ENCODE data around the gene ENTPD3. TPM values are rescaled to one million over a fixed set of nuclear protein-coding genes. Genes with fewer than 3 reads are reported as not detected.

Gene ENTPD3
- total and polyA plus RNA-seq, 2 of the 8 experiments (the other 6 are each of a cell fraction or from before 2014, with no cell fraction given): 0.60 to 1.0 TPM

GRCh38 chr3:40456940-40457823 lies 70.2 kb downstream of the ENTPD3 start, which contains the start of gene RPL14 (continued):
- TF ChIP-seq CTCF (IDR thresholded peaks at IDR 0.05; ENCODE audit: control extremely low read depth in 1 of 3, insufficient read depth in 1 of 3, low read depth in 1 of 3, low read length in 3 of 3) (no peak), ZNF274 (IDR thresholded peaks at IDR 0.05; ENCODE audit: borderline replicate concordance, extremely low read depth, low read length) (no peak), YY1 (IDR thresholded peaks at IDR 0.05; ENCODE audit: low read depth, low read length) (peak; percentile 97), KDM4A (IDR thresholded peaks at IDR 0.05; ENCODE audit: low read depth, low read length, severe bottlenecking) (peak; percentile 44), SIN3A (conservative IDR thresholded peaks at IDR 0.05 in 1 of 2, IDR thresholded peaks at IDR 0.05 in 1 of 2; ENCODE audit: low read depth in 1 of 2, low read length in 2 of 2) (peak in 1 of 2 experiments; percentile 69; a peak in 1 of 4 replicates)
- TF ChIP-seq, protein P1, sequence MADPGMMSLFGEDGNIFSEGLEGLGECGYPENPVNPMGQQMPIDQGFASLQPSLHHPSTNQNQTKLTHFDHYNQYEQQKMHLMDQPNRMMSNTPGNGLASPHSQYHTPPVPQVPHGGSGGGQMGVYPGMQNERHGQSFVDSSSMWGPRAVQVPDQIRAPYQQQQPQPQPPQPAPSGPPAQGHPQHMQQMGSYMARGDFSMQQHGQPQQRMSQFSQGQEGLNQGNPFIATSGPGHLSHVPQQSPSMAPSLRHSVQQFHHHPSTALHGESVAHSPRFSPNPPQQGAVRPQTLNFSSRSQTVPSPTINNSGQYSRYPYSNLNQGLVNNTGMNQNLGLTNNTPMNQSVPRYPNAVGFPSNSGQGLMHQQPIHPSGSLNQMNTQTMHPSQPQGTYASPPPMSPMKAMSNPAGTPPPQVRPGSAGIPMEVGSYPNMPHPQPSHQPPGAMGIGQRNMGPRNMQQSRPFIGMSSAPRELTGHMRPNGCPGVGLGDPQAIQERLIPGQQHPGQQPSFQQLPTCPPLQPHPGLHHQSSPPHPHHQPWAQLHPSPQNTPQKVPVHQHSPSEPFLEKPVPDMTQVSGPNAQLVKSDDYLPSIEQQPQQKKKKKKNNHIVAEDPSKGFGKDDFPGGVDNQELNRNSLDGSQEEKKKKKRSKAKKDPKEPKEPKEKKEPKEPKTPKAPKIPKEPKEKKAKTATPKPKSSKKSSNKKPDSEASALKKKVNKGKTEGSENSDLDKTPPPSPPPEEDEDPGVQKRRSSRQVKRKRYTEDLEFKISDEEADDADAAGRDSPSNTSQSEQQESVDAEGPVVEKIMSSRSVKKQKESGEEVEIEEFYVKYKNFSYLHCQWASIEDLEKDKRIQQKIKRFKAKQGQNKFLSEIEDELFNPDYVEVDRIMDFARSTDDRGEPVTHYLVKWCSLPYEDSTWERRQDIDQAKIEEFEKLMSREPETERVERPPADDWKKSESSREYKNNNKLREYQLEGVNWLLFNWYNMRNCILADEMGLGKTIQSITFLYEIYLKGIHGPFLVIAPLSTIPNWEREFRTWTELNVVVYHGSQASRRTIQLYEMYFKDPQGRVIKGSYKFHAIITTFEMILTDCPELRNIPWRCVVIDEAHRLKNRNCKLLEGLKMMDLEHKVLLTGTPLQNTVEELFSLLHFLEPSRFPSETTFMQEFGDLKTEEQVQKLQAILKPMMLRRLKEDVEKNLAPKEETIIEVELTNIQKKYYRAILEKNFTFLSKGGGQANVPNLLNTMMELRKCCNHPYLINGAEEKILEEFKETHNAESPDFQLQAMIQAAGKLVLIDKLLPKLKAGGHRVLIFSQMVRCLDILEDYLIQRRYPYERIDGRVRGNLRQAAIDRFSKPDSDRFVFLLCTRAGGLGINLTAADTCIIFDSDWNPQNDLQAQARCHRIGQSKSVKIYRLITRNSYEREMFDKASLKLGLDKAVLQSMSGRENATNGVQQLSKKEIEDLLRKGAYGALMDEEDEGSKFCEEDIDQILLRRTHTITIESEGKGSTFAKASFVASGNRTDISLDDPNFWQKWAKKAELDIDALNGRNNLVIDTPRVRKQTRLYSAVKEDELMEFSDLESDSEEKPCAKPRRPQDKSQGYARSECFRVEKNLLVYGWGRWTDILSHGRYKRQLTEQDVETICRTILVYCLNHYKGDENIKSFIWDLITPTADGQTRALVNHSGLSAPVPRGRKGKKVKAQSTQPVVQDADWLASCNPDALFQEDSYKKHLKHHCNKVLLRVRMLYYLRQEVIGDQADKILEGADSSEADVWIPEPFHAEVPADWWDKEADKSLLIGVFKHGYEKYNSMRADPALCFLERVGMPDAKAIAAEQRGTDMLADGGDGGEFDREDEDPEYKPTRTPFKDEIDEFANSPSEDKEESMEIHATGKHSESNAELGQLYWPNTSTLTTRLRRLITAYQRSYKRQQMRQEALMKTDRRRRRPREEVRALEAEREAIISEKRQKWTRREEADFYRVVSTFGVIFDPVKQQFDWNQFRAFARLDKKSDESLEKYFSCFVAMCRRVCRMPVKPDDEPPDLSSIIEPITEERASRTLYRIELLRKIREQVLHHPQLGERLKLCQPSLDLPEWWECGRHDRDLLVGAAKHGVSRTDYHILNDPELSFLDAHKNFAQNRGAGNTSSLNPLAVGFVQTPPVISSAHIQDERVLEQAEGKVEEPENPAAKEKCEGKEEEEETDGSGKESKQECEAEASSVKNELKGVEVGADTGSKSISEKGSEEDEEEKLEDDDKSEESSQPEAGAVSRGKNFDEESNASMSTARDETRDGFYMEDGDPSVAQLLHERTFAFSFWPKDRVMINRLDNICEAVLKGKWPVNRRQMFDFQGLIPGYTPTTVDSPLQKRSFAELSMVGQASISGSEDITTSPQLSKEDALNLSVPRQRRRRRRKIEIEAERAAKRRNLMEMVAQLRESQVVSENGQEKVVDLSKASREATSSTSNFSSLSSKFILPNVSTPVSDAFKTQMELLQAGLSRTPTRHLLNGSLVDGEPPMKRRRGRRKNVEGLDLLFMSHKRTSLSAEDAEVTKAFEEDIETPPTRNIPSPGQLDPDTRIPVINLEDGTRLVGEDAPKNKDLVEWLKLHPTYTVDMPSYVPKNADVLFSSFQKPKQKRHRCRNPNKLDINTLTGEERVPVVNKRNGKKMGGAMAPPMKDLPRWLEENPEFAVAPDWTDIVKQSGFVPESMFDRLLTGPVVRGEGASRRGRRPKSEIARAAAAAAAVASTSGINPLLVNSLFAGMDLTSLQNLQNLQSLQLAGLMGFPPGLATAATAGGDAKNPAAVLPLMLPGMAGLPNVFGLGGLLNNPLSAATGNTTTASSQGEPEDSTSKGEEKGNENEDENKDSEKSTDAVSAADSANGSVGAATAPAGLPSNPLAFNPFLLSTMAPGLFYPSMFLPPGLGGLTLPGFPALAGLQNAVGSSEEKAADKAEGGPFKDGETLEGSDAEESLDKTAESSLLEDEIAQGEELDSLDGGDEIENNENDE (IDR thresholded peaks at IDR 0.05; ENCODE audit: insufficient replicate concordance, low read length): no peak
